Skin of body (tissue), 2 donors: Measurements from ENCODE around the gene DBI. TPM values are rescaled to one million over a fixed set of nuclear protein-coding genes. Genes with fewer than 3 reads are reported as not detected.
"Not testable (repeated sequence)": the region's sequence is repeated elsewhere in the genome, so short reads cannot be mapped to it uniquely, and the experiment has no call there.

Source experiments
- DNase-seq: peaks from one replicate; lab custom pipeline; 2025; lab: John Stamatoyannopoulos, UW
- total RNA-seq: library from RNA; depleted of rRNA; stranded (reverse); fragments of >200 nt; gene quantifications from one replicate; pipeline ENCODE4 v1.2.3, GENCODE V29; 2014

The DBI gene
- total RNA-seq, 1 donor from 2014 or later = 169 TPM

DNA sequence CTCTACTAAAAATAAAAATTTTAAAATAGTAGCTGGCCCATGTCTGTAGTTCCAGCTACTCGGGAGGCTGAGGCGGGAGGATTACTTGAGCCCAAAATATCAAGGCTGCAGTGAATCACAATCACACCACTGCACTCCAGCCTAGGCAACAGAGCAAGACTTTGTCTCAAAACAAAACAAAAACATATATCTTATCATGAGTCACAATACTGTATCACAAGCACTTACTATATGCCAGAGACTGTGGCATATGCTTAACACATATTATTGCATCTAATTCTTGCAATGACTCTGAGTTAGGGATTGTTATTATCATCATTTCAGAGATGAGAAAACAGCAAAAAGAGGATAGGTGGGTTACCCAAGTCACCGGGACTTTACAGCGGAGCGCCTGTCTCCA lies 35.3 kb downstream of the DBI start:
- no peak for DNase-seq

DNA sequence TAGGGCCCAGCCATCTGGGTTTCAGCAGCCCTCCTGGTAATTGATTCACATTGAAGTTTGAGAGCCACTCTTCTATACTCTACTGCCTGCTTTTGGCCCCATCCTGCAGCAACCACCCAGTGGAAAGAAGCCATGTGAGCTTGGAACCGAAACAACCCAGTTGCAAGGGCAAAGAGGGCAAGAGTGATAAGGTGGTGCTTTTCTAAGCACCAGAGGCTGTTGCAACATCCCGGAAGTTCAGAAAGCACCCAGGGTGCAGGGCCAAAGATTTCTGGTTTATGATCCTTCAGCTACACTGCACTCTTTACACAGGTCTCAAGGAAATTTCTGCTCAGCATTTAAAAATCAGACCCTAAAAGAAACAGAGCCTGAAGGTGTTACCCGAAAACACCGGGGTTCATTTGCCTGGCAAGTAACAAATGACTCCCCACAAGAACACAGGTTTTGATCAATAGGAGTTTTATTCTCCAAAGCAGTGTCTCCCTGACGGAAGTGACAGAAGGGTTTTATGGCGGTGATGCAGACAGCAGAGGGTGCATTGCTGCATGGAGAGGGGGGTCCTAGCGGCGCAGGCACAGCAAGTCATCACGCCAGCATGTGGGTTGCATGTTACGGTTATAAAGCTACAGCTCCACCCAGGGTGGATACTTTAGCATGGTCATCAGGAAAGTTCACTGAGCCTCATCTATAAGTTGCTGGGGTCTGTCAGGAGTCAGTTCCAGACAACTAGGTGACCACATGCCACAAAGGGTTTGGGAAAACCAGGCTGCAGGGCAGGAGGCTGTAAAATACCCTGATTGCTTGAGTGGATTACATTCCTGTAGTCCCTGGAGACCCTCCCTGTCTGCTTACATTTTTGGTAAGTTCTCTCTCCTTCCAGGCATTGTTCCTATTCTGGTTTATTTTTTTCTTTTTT lies 36.1 kb downstream of the DBI start:
- DNase-seq = no peak

GRCh38 chr2:119403618-119404017 lies 36.8 kb downstream of the DBI start:
- DNase-seq = not testable (repeated sequence)

- DNase-seq = no peak
These were observed 38.4 kb downstream of the DBI start for GRCh38 chr2:119405151-119405550.

- DNase-seq = peak; percentile 77
These were observed 40.8 kb downstream of the DBI start for GRCh38 chr2:119407430-119408220.

GRCh38 chr2:119408221-119408619 lies 41.4 kb downstream of the DBI start:
- peak; percentile 54 for DNase-seq

GRCh38 chr2:119409506-119409905 lies 42.7 kb downstream of the DBI start:
- no peak for DNase-seq

GRCh38 chr2:119414894-119415293 lies 48.1 kb downstream of the DBI start:
- DNase-seq = no peak

GRCh38 chr2:119415630-119416029 lies 48.9 kb downstream of the DBI start:
- DNase-seq = no peak

GRCh38 chr2:119416299-119416923 lies 49.6 kb downstream of the DBI start:
- no peak for DNase-seq

DNA sequence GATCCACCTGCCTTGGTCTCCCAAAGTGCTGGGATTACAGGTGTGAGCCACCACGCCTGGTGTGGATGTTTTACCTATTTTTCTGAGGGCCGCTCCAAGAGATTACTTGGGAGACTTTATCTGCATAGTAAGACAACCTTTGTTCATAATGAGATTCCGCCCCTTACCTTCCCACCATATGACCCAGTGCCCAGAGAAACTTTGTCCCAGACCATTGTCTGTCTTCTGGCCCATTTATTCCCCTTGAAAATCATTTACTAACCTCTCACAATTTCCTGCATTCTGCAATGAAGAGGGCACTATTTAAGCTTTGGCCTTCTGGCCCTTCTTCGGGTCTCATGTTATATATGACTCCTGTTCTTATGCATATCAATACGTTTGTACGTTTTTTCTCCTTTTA lies 51.1 kb downstream of the DBI start:
- DNase-seq = no peak

DNA sequence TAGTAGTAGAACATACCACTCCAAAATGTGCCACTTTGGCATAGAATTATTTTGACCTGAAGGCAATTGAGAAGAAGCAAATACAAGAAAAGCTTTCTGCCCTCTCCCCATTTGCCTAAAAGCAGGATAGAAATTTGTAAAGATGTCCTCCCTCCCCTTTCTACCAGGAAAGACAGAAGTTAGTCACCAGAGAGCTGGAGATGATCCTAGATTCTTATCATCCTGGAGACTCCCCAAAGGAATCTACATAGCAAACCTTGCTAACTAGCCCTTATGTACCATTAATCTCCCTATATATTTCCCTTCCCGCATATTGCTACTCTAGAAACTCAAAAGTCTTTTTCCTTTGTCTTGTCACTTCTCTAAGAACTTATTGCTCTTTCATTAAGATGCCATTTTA lies 52.3 kb downstream of the DBI start:
- DNase-seq = no peak

DNA sequence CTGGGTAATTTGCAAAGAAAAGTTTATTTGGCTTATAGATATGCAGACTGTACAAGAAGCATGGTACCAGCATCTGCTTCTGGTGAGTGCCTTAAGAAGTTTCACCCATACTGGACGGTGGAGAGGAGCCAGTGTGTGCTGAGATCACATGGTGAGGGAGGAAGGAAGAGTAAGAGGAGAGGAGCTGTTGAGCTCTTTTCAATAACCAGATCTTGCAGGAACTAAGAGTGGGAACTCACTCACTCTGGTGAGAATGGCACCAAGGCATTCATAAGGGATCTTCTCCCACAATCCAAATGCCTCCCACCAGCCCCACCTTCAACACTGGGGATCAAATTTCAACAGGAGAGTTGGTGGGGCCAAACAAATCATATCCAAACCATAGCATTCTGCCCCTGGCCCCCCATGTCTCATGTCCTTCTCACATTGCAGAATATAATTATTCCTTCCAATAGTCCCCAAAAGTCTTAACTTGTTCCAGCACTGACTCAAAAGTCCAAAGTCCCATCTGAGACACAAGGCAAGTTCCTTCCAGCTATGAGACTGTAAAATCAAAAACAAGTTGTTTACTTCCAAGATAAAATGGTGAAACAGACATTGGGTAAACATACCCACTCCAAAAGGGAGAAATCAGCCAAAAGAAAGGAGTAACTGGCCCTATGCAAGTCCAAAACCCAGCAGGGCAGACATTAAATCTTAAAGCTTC lies 53.2 kb downstream of the DBI start:
- DNase-seq = no peak

DNA sequence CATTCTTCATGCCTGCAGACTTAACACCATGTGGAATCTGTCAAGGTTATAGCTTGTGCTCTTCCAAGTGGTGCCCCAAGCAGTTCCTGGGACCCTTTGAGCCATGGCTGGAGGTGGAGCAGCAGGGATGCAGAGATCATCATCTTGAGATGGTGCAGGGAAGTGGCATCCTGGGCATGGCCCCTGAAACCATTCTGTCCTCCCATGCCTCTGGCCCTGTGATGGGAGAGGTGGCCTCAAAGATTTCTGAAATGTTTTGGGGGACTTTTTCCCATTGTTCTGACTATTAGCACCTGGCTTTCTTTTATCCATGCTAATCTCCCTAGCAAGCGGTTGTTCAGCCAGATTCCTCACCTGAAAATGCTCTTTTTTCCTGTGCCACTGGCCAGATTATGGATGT lies 54.5 kb downstream of the DBI start:
- no peak for DNase-seq

DNA sequence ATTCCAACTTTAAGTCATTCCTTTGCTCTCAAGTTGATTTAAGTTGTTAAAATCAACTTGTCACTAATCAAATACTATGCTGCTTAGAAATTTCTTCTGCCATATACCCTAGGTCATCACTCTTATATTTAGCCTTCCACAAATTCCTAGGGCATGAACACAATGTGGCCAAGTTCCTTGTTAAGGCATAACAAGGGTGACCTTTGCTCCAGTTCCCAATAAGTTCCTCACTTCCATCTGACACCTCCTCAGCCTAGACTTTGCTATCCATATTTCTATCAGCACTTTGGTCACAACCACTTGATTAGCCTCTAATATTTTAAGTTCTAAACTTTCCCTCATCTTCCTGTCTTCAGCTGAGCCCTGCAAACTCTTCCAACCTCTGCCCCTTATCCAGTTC lies 55.0 kb downstream of the DBI start:
- DNase-seq = no peak

Other genes starting within 250 kb of the DBI start
- gene C1QL2, start 208.2 kb upstream of the DBI start, total RNA-seq = 0.10 TPM
- 3.0 TPM for gene STEAP3, start 143.1 kb upstream of the DBI start, total RNA-seq
- gene C2orf76, start 143 bp upstream of the DBI start, total RNA-seq = 17.4 TPM
- gene TMEM37, start 64.9 kb downstream of the DBI start, total RNA-seq = 1.5 TPM
- gene SCTR, start 157.5 kb downstream of the DBI start, total RNA-seq = not detected
- 0.20 TPM for gene CFAP221, start 177.5 kb downstream of the DBI start, total RNA-seq